Psoas muscle (tissue), 8 donors: ENCODE results near the gene CENPO. TPM values are rescaled to one million over a fixed set of nuclear protein-coding genes. Genes with fewer than 3 reads are reported as not detected.

Experiments
- ATAC-seq, 4 donors: fragments of 200-7000 bp; cut with Tn5 transposase; one replicate each; pipeline ENCODE4 v1.9.1; 2020; ENCODE audit warnings: moderate library complexity in 3 of 4, mild to moderate bottlenecking in 2 of 4
- DNase-seq, 2 donors: peaks; one replicate each; pipeline ENCODE4 v3.0.0-alpha.2; 2020
- H3K27ac ChIP-seq: fragments of 200-600 bp; one replicate; pipeline ENCODE4 v1.8.0; 2022
- H3K27me3 ChIP-seq, 3 donors: fragments of 200-600 bp in 1 of 3; one replicate each; pipeline versions ENCODE4 v1.6.1 to v1.8.0; 2013 to 2022; ENCODE audit warnings: low read length in 2 of 3, mild to moderate bottlenecking in 2 of 3, moderate library complexity in 1 of 3; ENCODE audit not compliant: insufficient read depth in 3 of 3
- H3K36me3 ChIP-seq, 2 donors: fragments of 200-600 bp in 1 of 2; one replicate each; pipeline versions ENCODE4 v1.6.1 to v1.8.0; 2013 to 2022; ENCODE audit warnings: low read depth in 1 of 2, mild to moderate bottlenecking in 1 of 2, moderate library complexity in 1 of 2; ENCODE audit not compliant: insufficient read depth in 1 of 2
- H3K4me1 ChIP-seq: fragments of 200-600 bp; one replicate; pipeline ENCODE4 v1.8.0; 2022
- H3K4me3 ChIP-seq: fragments of 200-600 bp; one replicate; pipeline ENCODE4 v1.8.0; 2022; ENCODE audit warnings: mild to moderate bottlenecking
- H3K9me3 ChIP-seq: fragments of 200-600 bp; one replicate; pipeline ENCODE4 v1.8.0; 2022
- WGBS, 3 donors: extraction: QIAGEN DNeasy Blood & Tissue Kit; methylation state at CpG; one replicate each; pipeline versions ENCODE4 v1.1.6 to v1.1.7; 2013; 5-methylcytosine and 5-hydroxymethylcytosine counted together
- intact Hi-C, 2 donors: fragments of 100-400 bp; cut with DNase I; formaldehyde crosslinking; loops; one replicate each; pipeline versions ENCODE4 v1.11.0 to v1.14.2; 2022
- long read RNA-seq, 2 donors: library from polyadenylated mRNA; unstranded; transcript quantifications; one replicate each; pipeline ENCODE4 v2.0.0, GENCODE V29; 2021
- polyA plus RNA-seq, 3 donors: library from polyadenylated mRNA; stranded (reverse); fragments of 200-250 nt; gene quantifications; one replicate each; pipeline ENCODE4 v1.2.3, GENCODE V29; 2013
- total RNA-seq, 4 donors: library from RNA; stranded (reverse); fragmentation: NEBNext Ultra II Directional in 2 of 4; extraction: Animal tissue kit (Norgen Biotek cat#: 25700) in 2 of 4; gene quantifications; one replicate each; pipeline versions ENCODE4 v1.2.1 to v1.2.4, GENCODE V29; 2021 to 2023
- TF ChIP-seq, protein P1 (sequence below): fragments of 200-600 bp; IDR thresholded peaks from one replicate; pipeline ENCODE4 v1.8.0; 2022; ENCODE audit warnings: antibody characterized with exemption
- donor health status: healthy with polysubstance abuse.
- donor health status: DM: no; HTN: no; CAD: no; lungs with moderate emphysema.
- donor health status: Bipolar disorder and iron deficiency.
- donor health status: healthy.
- donor health status: DM: yes; HTN: yes; CAD: no.
- donor health status: DM: no; HTN: no; CAD: no.
- donor health status: DM: no; HTN: no; CAD: no.
- donor health status: DM: yes; HTN: yes; CAD: no.

The CENPO gene, protein sequence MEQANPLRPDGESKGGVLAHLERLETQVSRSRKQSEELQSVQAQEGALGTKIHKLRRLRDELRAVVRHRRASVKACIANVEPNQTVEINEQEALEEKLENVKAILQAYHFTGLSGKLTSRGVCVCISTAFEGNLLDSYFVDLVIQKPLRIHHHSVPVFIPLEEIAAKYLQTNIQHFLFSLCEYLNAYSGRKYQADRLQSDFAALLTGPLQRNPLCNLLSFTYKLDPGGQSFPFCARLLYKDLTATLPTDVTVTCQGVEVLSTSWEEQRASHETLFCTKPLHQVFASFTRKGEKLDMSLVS
- 1 to 10 TPM; 1.8 to 3.2 (median 2.4) TPM for total RNA-seq
- polyA plus RNA-seq = 1 to 10 TPM; 1.6 to 5.4 (median 2.9) TPM
- long read RNA-seq, donor 1 = 0 reads
- long read RNA-seq, donor 2, partial matches to known transcripts = 0 of 2 reads
- long read RNA-seq, donor 2, other reads (novel, unspliced or antisense) = 2 of 2 reads

DNA sequence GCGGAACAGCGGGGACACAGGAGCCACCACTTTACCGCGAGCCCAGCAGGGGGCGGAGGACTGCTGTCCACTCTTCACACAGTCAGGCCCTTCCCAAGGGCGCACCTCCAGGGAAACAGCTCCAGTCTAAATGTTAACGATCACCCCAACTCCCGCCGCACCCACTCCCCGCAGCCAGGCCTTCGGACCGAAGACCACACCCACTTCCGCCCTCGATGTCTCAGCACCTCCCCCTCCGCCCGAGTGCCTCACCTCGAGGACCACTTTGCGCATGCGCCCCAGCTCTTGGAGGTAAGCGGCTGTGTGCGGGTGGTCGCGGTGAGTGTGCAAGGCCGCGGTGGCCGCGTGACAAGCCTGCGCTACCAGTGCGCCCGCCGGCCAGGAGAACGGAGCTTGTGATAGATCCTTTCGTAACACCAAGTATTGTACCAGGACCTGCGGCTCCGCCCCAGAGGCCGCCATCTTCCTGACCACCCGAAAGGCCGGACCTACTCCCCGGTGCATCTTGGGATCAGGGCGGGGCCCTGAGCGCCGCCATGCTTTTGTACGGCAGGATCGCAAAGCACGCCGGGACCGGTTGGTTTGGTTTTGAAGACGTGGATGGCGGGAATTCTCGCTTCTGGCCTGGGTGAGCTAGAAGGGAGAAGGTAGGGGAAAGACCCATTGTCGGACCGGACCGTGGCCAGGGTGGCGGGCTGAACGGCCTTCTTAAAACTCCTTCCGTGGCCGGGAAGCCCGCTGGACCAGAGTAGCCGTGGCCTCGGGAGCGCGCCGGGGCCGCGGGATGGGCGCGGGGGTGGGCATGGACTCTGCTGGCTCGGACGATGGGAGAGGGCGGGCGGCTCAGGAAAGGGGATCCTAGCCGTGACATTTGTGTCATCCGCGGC lies at the start of gene CENPO, which contains the start of gene PTRHD1:
CENPO (plus strand) TSS at position 552 of the 887 bp plus-strand sequence. CDS start 495 bp downstream, outside the sequence.
PTRHD1 (minus strand) TSS at position 518 of the 887 bp plus-strand sequence; CDS start at position 504, 14 bp downstream.
- DNase-seq = peak; percentile 96 to 98
- 0 to 1% (median 0%) methylated on average over 69 to 74 of the region's 74 CpGs for WGBS, 3 donors
- H3K9me3 ChIP-seq = no peaks in the 10 kb centered on the region
- TF ChIP-seq, protein P1, sequence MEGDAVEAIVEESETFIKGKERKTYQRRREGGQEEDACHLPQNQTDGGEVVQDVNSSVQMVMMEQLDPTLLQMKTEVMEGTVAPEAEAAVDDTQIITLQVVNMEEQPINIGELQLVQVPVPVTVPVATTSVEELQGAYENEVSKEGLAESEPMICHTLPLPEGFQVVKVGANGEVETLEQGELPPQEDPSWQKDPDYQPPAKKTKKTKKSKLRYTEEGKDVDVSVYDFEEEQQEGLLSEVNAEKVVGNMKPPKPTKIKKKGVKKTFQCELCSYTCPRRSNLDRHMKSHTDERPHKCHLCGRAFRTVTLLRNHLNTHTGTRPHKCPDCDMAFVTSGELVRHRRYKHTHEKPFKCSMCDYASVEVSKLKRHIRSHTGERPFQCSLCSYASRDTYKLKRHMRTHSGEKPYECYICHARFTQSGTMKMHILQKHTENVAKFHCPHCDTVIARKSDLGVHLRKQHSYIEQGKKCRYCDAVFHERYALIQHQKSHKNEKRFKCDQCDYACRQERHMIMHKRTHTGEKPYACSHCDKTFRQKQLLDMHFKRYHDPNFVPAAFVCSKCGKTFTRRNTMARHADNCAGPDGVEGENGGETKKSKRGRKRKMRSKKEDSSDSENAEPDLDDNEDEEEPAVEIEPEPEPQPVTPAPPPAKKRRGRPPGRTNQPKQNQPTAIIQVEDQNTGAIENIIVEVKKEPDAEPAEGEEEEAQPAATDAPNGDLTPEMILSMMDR = peak; percentile 62
- intact Hi-C loops = no loop called here
- H3K36me3 ChIP-seq = peaks cover 0 to 19% of the 10 kb centered on the region in 2 donors
- H3K4me1 ChIP-seq = peaks cover 7% of the 10 kb centered on the region
- H3K27me3 ChIP-seq = no peaks in the 10 kb centered on the region
- H3K4me3 ChIP-seq = peak within 1 kb of the TSS; percentile 97
- H3K27ac ChIP-seq = peak within 1 kb of the TSS; percentile 100
- peak; percentile 98 to 100 (median 100) for ATAC-seq

DNA sequence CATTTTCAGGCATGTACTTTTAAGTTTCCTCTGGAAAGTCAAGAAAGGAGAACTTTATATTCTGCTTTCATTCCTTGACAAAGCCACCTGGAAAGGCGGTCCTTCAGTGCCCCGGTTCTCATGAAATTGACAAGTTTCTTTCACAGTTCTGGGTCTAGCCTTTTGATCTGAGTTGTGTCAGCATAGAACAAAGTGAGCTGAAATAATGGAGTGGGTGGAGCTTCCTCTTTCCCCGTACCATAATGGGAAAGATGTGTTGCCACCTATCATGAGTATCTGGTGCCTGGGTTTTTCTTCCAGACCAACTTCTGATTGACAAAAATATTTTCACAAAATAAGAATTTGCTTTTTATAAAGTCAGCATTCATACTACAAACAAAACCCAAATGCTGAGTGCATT lies 49.3 kb upstream of the CENPO start:
- DNase-seq = no peak
- Histone ChIP-seq H3K4me1 (peaks cover 5% of the 10 kb centered on the region), H3K9me3 (no peaks in the 10 kb centered on the region), H3K4me3 (no peak overlapping the region), H3K27ac (no peak overlapping the region), H3K27me3 (no peaks in the 10 kb centered on the region), H3K36me3 (peaks cover 0 to 57% of the 10 kb centered on the region in 2 donors)
- TF ChIP-seq, protein P1 = no peak
- intact Hi-C loops = loop anchor here in 1 of 2 donors (10.0 kb wide), 1 partner anchor 329 kb away; no protein-coding TSS in a partner anchor
- 62 to 74% (median 66%) methylated on average over 3 of the region's 3 CpGs for WGBS, 3 donors
- ATAC-seq = no peak

DNA sequence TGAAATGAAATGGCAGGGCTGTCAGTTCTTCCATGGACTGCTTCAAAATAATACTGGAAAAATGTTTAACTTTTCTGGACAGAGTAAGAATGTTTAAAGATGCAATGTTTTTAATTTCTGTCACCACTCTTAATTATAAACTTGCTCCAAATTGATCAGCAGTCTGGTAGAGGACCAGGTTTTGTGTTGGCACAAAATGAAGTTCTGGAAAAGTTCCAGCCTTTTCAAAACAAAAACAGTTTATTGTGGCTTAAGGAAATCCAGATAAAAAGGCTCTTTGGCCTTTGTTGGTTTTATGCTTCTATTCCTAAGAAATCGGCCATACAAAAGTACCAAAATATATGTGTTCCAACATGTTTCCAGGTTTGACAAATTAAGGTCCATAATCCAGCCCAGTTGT lies 48.9 kb upstream of the CENPO start:
- H3K9me3 ChIP-seq = no peaks in the 10 kb centered on the region
- no peaks in the 10 kb centered on the region for H3K27me3 ChIP-seq
- TF ChIP-seq, protein P1 = no peak
- no peak for DNase-seq
- H3K4me1 ChIP-seq = peaks cover under 1% of the 10 kb centered on the region
- no peak for ATAC-seq
- 39 to 68% (median 51%) methylated on average over 1 of the region's 1 CpG for WGBS, 3 donors
- no peak overlapping the region for H3K27ac ChIP-seq
- no peak overlapping the region for H3K4me3 ChIP-seq
- H3K36me3 ChIP-seq = peaks cover 0 to 61% of the 10 kb centered on the region in 2 donors
- intact Hi-C loops = loop anchor here in 1 of 2 donors (10.0 kb wide), 1 partner anchor 330 kb away; no protein-coding TSS in a partner anchor

DNA sequence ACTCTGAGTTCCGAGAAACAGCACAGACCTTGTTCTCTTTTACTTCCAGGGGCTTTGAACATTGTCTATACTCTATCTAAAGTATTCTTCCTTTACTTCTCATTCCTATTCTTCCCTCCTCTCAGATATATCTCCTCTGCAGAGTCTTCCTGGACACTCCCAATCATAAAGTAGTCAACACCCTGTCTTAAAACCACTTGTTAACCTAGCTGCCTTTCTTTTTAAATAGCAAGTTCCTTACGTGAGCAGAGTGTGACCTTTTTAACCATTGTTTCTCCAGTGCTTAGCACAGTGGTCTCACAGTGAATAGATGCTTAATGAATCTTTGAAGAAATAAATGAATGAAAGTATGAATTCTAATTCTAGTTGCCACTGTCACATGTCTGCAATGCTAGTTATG lies 47.4 kb upstream of the CENPO start:
- 76 to 83% (median 80%) methylated on average over 2 of the region's 2 CpGs for WGBS, 3 donors
- no peaks in the 10 kb centered on the region for H3K27me3 ChIP-seq
- peaks cover 0 to 61% of the 10 kb centered on the region in 2 donors for H3K36me3 ChIP-seq
- intact Hi-C loops = loop anchor here in 1 of 2 donors (10.0 kb wide), 1 partner anchor 331 kb away; no protein-coding TSS in a partner anchor
- no peak overlapping the region for H3K27ac ChIP-seq
- no peak overlapping the region for H3K4me3 ChIP-seq
- ATAC-seq (no peak), DNase-seq (no peak)
- no peaks in the 10 kb centered on the region for H3K9me3 ChIP-seq
- no peaks in the 10 kb centered on the region for H3K4me1 ChIP-seq
- TF ChIP-seq, protein P1 = no peak
